Upper lobe of right lung (tissue), 1 donor: ENCODE measurements around the gene FRYL. TPM values are rescaled to one million over a fixed set of nuclear protein-coding genes. Genes with fewer than 3 reads are reported as not detected.
"Not testable (repeated sequence)": the region's sequence is repeated elsewhere in the genome, so short reads cannot be mapped to it uniquely, and the experiment has no call there.

Source experiments
- ATAC-seq: fragments of 200-7000 bp; cut with Tn5 transposase; one replicate; pipeline ENCODE4 v1.9.1; 2020; ENCODE audit warnings: mild to moderate bottlenecking, moderate library complexity
- DNase-seq: peaks from one replicate; pipeline ENCODE4 v3.0.0-alpha.2; 2020
- H3K27ac ChIP-seq: fragments of 200-600 bp; one replicate; pipeline ENCODE4 v1.8.0; 2022
- H3K27me3 ChIP-seq: fragments of 200-600 bp; one replicate; pipeline ENCODE4 v1.8.0; 2022; ENCODE audit warnings: mild to moderate bottlenecking
- H3K36me3 ChIP-seq: fragments of 200-600 bp; one replicate; pipeline ENCODE4 v1.8.0; 2022
- H3K4me1 ChIP-seq: fragments of 200-600 bp; one replicate; pipeline ENCODE4 v1.8.0; 2022
- H3K4me3 ChIP-seq: fragments of 200-600 bp; one replicate; pipeline ENCODE4 v1.8.0; 2022; ENCODE audit warnings: mild to moderate bottlenecking
- H3K9me3 ChIP-seq: fragments of 200-600 bp; one replicate; pipeline ENCODE4 v1.8.0; 2022
- intact Hi-C: fragments of 100-400 bp; cut with DNase I; formaldehyde crosslinking; loops from one replicate; pipeline ENCODE4 v1.11.0; 2022
- total RNA-seq: library from RNA; stranded (reverse); fragmentation: NEBNext Ultra II Directional; extraction: Animal tissue kit (Norgen Biotek cat#: 25700); gene quantifications from one replicate; pipeline ENCODE4 v1.2.1, GENCODE V29; 2021
- TF ChIP-seq, protein P1 (sequence below): fragments of 200-600 bp; IDR thresholded peaks from one replicate; pipeline ENCODE4 v1.8.0; 2022; ENCODE audit warnings: antibody characterized with exemption
- donor health status: DM: no; HTN: yes; CAD: no; lungs with severe emphysema.

The FRYL gene
- total RNA-seq, 1 donor from 2014 or later, result 71.9 TPM

DNA sequence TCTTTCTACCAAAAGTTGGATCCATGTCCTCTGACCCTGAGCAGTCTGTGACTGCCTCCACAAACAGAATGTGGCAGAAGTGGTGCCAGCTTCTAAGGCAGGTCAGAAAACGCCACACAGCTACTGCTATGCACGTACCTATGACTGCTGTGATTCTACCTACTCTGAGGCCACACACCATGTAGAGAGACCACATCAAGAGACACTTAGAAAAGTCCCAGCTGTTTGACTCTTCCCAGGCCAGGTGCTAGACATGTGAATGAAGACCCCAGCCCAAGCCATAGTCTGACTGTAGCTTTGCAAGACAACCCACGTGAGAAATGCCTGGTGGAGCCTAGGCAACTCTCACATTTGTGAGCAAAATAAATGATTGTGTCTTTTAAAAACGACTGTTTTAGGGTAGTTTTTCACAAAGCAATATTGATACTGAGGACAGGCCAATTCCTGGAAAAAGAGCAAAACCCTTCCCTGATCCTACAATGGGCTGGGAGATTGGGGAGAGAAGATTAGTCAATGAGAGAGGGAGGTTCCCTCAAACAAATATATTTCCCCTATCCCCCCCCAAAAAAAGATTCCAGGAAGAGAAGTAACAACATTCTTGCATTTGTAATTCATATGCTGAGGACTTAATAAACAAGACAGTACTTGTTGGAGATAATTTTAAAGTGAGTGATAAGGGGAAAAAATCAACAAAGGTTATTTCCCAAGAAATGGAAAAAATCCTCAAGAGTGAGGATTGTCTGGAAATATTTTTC, 33.3 kb downstream of the FRYL start:
- H3K27me3 ChIP-seq, result no peaks in the 10 kb centered on the region
- H3K4me3 ChIP-seq, result no peak overlapping the region
- DNase-seq (no peak), ATAC-seq (no peak)
- H3K27ac ChIP-seq, result no peak overlapping the region
- TF ChIP-seq, protein P1, sequence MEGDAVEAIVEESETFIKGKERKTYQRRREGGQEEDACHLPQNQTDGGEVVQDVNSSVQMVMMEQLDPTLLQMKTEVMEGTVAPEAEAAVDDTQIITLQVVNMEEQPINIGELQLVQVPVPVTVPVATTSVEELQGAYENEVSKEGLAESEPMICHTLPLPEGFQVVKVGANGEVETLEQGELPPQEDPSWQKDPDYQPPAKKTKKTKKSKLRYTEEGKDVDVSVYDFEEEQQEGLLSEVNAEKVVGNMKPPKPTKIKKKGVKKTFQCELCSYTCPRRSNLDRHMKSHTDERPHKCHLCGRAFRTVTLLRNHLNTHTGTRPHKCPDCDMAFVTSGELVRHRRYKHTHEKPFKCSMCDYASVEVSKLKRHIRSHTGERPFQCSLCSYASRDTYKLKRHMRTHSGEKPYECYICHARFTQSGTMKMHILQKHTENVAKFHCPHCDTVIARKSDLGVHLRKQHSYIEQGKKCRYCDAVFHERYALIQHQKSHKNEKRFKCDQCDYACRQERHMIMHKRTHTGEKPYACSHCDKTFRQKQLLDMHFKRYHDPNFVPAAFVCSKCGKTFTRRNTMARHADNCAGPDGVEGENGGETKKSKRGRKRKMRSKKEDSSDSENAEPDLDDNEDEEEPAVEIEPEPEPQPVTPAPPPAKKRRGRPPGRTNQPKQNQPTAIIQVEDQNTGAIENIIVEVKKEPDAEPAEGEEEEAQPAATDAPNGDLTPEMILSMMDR, result no peak
- H3K36me3 ChIP-seq, result no peaks in the 10 kb centered on the region
- intact Hi-C loops, result no loop called here
- H3K9me3 ChIP-seq, result no peaks in the 10 kb centered on the region
- H3K4me1 ChIP-seq, result peaks cover 10% of the 10 kb centered on the region

DNA sequence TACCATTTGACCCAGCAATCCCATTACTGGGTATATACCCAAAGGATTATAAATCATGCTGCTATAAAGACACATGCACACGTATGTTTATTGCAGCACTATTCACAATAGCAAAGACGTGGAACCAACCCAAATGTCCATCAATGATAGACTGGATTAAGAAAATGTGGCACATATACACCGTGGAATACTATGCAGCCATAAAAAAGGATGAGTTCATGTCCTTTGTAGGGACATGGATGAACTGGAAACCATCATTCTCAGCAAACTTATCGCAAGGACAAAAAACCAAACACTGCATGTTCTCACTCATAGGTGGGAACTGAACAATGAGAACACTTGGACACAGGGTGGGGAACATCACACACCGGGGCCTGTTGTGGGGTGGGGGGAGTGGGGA, 34.9 kb downstream of the FRYL start:
- DNase-seq, H3K4me1 ChIP-seq, H3K27ac ChIP-seq, intact Hi-C loops, H3K9me3 ChIP-seq, H3K36me3 ChIP-seq, ATAC-seq, H3K4me3 ChIP-seq, H3K27me3 ChIP-seq: not testable (repeated sequence)

DNA sequence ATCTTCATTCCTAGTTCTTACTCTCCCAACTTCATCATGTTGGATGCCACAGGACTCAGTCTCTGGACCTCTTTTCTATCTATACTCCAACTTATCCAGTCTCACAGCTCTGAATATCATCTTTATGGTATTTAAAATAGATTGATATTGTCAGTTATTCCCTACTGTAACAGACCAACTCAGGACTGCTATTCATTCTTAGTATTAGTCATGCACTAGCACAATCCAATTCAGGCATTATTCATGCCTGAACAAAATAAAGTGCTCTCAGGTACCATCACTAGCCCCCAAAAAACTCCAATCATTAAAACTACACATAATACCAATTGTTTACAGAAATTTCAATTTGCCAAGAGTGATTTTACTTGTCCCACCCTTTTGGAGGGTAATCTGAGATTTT, 37.7 kb downstream of the FRYL start:
- Histone ChIP-seq H3K4me3 (no peak overlapping the region), H3K9me3 (no peaks in the 10 kb centered on the region), H3K36me3 (no peaks in the 10 kb centered on the region), H3K4me1 (peaks cover 3% of the 10 kb centered on the region), H3K27me3 (no peaks in the 10 kb centered on the region), H3K27ac (no peak overlapping the region)
- TF ChIP-seq, protein P1, result no peak
- intact Hi-C loops, result no loop called here
- DNase-seq (no peak), ATAC-seq (no peak)

DNA sequence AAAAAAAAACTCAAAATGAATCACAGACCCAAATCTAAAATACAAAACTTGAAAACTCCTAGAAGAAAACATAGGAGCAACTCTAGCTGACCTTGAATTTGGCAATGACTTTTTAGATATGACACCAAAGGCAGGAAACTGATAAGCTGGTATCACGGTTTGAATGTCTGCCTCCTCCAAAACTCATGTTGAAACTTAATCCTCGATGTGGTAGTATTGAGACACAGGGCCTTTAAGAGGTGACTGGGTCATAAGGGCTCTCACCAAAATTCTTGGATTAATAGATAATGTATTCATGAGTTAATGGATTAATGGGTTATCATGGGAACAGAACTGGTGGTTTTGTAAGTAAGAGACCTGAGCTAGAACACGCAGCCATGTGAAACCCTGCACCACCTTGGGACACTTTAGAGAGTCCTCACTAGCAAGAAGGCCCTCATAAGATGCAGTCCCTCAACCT, 40.5 kb downstream of the FRYL start:
- H3K4me3 ChIP-seq, result no peak overlapping the region
- intact Hi-C loops, result no loop called here
- no peak overlapping the region for H3K27ac ChIP-seq
- H3K4me1 ChIP-seq, result peaks cover 3% of the 10 kb centered on the region
- H3K27me3 ChIP-seq, result no peaks in the 10 kb centered on the region
- DNase-seq (no peak), ATAC-seq (no peak)
- no peaks in the 10 kb centered on the region for H3K9me3 ChIP-seq
- H3K36me3 ChIP-seq, result no peaks in the 10 kb centered on the region
- TF ChIP-seq, protein P1, result no peak

DNA sequence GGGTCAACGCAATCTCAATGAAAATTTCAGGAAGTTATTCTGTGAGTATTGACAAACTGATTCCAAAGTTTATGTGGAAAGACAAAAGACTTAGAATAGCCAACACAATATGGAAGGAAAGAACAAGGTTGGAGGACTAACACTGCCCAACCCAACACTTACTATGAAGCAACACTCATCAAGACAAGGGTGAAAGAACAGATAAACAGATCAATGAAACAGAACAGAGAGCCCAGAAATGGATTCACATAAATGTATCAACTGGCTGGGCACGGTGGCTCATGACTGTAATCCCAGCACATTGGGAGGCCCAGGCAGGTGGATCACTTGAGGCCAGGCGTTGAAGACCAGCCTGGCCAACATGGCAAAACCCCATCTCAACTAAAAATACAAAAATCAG, 41.2 kb downstream of the FRYL start:
- H3K9me3 ChIP-seq, result no peaks in the 10 kb centered on the region
- DNase-seq (no peak), ATAC-seq (no peak)
- H3K27ac ChIP-seq, result no peak overlapping the region
- H3K27me3 ChIP-seq, result no peaks in the 10 kb centered on the region
- intact Hi-C loops, result no loop called here
- H3K4me1 ChIP-seq, result peaks cover 3% of the 10 kb centered on the region
- no peak overlapping the region for H3K4me3 ChIP-seq
- TF ChIP-seq, protein P1, result no peak
- no peaks in the 10 kb centered on the region for H3K36me3 ChIP-seq

DNA sequence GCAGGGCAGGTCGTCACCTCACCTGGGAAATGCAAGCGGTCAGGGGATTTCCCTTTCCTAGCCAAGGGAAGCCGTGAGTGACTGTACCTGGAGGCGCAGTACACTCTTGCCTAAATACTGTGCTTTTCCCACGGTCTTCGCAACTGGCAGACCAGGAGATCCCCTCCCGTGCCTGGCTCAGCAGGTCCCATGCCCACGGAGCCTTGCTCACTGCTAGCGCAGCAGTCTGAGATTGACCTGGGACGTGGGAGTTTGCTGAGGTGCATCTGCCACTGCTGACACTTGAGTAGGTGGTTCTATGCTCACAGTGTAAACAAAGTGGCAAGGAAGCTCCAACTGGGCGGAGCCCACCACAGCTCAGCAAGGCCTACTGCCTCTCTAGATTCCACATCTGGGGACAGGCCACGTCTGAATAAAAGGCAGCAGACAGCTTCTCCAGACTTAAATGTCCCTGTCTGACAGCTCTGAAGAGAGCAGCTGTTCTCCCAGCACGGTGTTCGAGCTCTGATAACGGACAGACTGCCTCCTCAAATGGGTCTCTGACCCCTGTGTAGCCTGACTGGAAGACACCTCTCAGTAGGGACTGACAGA, 51.1 kb downstream of the FRYL start:
- H3K27me3 ChIP-seq, H3K4me3 ChIP-seq, ATAC-seq, H3K36me3 ChIP-seq, H3K27ac ChIP-seq, DNase-seq, intact Hi-C loops, H3K9me3 ChIP-seq: not testable (repeated sequence)
- H3K4me1 ChIP-seq, result peaks cover 20% of the 10 kb centered on the region
